ENCODE results near the gene BCO1.
"Not testable (repeated sequence)": the region's sequence is repeated elsewhere in the genome, so short reads cannot be mapped to it uniquely, and the experiment has no call there.

The BCO1 gene, protein sequence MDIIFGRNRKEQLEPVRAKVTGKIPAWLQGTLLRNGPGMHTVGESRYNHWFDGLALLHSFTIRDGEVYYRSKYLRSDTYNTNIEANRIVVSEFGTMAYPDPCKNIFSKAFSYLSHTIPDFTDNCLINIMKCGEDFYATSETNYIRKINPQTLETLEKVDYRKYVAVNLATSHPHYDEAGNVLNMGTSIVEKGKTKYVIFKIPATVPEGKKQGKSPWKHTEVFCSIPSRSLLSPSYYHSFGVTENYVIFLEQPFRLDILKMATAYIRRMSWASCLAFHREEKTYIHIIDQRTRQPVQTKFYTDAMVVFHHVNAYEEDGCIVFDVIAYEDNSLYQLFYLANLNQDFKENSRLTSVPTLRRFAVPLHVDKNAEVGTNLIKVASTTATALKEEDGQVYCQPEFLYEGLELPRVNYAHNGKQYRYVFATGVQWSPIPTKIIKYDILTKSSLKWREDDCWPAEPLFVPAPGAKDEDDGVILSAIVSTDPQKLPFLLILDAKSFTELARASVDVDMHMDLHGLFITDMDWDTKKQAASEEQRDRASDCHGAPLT

DNA sequence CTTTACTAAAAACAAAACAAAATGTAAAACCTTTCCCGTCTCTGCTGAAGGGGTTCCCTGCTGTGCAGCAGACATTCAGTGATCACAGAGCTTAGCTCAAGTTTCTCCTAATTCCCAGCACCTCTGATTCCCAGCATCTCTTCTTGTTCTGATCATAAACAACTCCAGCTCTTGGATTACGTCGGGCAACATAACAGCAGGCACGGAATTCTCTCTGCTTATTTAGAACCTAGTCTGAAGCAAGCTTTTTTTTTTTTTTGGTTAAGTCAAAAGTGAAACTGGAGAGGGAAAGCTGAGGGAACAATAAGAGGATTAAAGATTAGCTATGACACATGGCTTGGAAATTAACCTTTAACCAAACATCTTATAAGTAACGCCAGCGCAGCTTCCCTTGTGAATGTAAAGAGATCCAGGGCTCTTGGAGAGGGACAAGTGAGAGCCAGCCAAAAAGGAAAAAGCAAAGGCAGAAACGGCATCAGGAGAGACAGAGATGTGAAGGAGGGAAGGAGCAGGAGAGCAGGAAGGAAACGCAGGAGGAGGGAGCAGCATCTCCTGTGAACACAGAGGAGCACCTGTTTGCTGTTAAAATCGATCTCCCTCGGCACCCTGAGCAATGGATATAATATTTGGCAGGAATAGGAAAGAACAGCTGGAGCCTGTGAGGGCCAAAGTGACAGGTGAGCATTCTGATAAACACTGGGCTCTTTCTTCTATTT is at the start of gene BCO1:
TSS of gene BCO1 (plus strand) at position 394 of the 716 bp plus-strand sequence. CDS start at position 614, 220 bp downstream.
- no peak for DNase-seq (ENCODE audit: low spot score)

DNA sequence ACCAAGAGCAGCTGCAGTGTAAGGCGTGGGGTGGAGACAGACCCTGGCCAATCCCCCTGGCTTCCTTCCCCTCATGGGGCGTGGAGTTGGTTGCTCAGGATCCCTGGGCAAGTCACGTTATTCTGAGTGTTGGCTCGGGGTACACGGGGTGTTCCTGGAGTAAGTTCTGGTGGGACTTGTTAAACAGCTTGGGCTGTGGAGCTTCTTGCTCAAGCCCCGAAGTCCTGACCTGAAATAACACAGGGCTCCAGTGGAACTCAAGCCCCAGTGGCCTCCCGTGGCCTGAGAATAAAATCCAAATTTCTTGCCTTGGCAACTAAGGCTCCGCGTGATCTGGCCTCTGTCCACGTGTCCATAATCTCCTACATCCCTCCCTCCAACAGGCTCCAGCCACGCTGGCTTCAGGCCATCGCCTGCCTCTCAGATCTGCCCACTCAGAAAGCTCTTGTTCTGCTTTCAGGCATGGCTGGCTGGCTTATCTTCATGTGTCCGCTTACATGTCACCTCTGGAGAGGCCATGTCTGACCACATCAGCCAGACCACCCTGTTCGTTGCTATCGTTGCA is 49.3 kb upstream of the BCO1 start:
- DNase-seq (ENCODE audit: low spot score): no peak

DNA sequence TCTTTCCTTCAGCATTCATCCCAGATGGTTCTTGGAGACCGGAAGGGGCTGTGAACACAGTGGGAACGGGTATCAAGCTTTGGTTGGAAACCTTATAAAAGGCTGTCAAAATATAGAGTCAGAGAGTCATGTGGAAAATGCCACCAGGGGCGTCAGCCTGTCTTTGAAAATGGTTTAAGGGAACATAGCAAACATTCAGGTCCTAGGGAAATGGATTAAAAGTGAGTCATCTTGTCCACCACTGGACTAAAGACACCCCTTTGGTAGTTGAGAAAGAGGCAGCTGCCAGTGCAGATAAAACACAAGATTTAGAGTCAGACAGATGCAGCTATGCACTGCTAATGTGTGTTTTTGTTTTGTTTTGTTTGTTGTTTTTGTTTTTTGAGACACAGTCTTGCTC is 47.8 kb upstream of the BCO1 start:
- no peak for DNase-seq (ENCODE audit: low spot score)

DNA sequence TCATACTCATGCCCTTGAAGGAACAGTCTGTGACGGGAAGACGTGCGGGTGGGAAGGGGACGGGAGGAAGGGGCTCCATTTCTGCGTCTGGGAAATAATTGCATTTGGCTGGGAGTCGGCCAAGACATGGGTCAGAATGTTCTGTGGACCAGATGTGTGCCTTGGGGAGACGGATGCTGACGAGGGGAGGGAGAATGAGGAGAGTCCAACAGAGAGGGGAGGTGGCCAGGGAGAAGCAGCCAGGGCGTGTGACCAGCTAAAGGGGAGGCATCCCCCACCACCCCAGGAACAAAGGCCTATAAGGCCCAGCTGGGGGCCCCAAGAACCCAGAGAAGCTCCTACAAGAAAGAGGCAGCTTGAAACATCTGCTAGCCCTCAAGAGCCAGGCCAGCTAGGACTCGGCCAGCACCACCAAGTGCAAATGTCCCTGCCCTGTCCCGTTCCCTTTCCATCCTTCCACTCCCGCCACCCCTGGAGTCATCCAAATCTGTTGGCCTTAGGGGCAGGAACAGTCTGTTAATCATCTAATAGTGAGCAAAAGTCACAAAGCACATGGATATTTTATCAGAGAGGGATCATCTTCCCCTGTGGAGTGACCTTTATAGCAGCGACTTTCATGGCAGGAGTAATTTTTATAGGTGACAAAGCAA is 42.5 kb upstream of the BCO1 start:
- DNase-seq (ENCODE audit: low spot score): no peak

DNA sequence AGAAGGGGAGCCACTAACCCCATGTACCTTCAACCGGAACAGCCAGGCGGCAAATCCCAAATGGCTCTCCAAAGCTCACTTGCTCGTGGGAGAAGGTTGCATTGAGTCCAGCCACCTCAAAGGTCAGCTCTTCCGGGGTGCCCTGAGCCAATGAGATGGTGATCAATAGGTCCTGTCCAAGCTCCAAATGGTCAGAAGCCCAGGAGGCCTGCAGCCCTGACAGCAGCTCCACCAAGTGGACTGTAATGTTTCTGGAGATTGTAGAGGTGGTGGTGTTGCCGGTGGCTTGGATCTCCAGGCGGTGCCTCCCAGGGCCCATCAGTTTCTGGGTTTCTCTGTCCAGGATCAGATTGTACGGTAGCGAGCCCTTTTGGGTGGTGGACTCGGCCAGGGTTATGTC is 39.9 kb upstream of the BCO1 start:
- DNase-seq (ENCODE audit: low spot score): no peak

DNA sequence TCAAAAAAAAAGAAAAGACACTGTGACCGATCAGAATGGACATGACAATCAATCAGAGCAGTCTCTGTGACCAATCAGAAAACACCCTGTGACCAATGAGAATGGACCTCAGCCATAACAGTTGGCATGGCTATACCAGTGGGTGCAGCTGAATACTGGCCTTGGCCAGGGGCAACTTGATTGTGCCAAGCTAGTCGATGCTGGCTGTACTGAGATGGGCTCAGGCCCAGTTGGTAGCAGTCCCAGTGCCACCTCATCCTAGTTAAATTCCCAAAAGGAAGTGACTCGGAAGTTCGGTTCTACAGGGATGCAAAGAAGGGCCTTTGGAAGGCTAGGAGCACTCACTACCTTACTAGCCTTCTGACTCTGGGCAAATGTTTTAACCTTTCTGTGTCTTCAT is 37.2 kb upstream of the BCO1 start:
- DNase-seq (ENCODE audit: low spot score): no peak

DNA sequence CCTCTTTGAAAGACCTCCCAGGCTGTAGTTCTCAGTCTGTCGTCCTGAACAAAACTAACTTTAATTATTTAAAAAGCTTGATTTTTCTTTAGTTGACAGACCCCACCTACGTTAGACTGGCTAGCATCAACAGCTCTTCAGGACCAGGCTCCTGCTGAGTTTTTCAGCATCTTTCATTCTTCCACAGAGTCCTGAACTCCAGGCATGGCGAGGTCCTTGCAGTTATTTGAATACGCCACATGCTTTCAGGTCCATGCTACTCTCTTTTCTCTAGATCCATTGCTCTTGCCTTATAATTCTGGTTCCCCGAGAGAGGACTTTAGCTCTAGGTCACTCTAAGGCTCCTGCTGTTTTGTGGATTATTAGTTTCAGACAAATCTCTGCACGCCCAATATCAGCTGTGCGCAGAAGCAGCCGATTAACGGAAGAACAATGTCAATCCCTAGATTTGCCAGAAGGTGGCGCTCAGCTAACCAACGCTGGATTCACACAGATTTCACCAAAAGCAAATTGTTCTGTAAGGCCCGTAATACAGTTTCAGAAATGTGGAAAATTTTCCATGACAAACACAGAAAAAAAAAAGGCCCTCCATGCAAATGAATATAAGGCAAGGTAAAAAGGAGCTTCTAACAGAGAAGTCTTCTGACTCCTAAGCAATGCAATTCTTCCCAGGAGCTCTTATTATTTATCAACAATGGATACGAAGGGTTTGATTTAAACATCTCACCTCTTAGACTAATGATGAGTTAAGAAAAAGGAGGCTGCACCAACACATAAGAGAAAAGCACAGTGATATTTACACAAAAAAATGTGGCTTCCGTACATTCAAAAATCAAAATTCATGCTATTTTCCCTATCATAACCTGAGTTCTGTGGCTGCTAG is 33.5 kb upstream of the BCO1 start:
- DNase-seq (ENCODE audit: low spot score): peak; percentile 31

DNA sequence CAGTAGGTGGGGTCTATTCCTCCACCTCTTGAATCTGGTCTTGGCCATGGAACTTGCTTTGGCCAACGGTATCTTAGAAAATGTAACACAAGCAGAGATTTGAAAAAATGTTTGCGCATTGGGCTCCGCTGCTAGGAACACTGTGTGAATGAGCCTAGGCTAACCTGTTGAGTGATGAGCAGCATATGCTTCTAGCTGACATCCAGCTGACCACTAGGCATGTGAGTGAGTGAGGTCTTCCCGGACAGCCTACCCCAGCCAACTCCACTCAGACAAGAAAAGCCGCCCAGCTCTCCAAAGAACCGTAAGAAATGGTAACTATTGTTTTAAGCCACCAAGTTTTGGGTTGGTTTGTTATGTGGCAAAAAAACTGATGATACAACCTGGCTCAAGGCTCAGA is 31.4 kb upstream of the BCO1 start:
- DNase-seq (ENCODE audit: low spot score): no peak

DNA sequence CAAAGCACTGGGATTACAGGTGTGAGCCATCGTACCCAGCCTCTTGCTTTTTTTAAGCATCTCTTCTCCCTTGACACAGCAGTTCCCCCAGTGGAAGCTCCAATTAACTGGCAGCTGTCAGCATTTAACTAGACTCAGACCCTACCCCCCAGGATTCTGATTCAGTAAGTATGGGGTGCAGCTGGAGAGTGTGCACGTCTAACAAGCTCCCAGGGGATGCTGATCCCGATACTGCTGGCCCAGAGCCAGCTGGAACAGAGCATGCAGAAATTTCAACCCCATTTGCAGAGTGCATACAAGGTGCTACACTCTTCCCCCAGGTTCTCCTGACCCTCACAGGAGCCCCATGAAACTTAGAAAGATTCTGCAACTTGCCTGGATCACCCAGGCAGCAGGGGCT is 27.7 kb upstream of the BCO1 start:
- DNase-seq (ENCODE audit: low spot score): no peak

DNA sequence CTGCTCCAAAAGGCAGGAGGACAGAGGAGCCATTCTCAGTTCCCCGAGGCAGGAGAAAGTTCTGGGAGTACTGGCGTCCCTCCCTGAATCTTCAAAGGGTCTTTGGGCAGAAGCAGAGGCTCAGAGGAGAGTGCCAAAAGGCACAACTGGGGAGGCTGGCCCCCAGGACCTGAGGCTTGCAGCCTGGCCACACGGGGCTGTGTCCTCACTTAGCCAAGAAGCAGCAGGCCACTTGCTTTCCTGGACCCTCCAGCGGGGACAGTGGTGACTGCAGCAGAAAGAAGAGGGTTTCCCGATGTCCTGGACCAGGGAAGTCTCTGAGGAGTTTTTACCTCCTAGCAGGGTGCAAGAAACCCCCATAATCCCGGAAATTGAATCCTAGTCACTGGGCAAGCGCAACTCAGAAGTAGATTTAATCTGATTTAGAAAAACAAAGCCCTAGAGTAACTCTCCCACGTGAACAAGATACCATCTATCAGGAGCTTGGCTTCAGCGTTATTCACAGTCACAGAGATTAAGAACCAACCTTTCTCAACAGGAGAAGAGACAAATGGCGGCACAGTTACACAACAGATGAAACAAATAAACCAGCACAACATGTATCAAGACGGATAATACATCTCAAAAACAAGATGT is 25.5 kb upstream of the BCO1 start:
- no peak for DNase-seq (ENCODE audit: low spot score)

DNA sequence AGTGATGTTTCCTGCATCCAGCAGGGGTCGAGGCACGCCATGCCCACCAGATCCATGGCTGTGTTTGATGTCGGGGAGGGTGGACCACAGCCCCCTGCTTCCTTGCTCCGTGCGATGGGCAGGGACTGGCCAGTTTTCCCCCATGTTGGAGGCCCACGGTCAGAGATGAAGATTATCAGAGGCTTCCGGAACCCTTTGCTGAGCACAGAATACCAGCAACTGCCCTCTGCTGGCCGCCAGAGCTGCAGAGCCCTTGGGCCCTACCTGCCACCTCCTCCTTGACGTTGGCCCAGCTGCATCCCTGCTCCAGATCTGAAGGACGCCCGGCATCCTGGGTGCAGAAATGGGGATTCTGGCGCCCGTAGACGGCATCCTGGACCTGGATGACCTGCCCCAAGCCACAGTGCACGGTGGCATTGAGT is 23.7 kb upstream of the BCO1 start:
- no peak for DNase-seq (ENCODE audit: low spot score)

DNA sequence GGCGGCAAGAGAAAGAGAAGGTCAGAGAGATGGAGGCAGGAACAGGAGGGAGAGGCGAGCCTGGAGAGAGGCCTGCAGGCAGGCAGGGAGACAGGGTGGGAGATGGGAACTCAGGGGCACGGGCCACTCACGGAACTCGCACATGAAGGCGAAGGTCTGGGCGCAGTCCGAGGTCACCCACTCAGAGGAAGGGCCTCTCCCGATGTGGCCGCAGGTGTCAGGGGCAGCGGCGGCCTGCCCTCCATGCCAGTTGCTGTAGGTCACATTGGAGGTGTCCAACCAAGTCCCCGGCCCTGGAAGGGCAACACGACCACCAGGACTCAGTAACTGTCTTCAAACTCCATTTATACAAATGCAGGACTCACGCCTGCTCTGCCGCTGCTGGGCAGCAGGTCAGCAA is 22.4 kb upstream of the BCO1 start:
- no peak for DNase-seq (ENCODE audit: low spot score)

DNA sequence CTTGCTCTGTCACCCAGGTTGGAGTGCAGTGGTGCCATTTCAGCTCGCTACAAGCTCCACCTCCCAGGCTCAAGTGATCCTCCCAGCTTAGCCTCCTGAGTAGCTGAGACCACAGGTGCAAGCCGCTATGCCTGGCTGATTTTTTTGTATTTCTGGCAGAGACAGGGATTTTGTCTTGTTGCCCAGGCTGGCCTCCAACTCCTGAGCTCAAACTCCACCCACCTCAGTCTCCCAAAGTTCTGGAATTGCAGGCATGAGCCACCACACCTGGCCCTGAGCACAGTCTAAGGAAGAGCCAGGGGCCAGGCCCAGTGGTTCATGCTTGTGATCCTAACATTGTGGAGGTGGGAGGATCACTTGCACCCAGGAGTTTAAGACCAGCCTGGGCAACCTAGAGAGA is 21.8 kb upstream of the BCO1 start:
- DNase-seq (ENCODE audit: low spot score): no peak

DNA sequence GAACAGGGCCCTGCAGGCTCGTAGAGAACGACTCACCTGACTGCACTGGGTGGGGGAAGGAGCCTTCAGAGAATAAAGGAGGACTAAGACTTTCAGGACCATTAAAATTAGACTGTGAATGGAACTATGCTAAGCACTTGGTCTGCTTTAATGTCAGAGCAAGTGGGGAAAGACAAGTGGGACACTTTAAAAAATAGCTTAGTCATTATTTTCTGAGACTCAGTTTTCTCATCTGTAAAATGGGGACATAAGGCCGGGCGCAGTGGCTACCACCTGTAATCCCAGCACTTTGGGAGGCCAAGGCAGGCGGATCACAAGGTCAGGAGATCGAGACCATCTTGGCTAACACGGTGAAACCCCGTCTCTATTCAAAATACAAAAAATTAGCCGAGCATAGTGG is 19.3 kb upstream of the BCO1 start:
- DNase-seq (ENCODE audit: low spot score): no peak

DNA sequence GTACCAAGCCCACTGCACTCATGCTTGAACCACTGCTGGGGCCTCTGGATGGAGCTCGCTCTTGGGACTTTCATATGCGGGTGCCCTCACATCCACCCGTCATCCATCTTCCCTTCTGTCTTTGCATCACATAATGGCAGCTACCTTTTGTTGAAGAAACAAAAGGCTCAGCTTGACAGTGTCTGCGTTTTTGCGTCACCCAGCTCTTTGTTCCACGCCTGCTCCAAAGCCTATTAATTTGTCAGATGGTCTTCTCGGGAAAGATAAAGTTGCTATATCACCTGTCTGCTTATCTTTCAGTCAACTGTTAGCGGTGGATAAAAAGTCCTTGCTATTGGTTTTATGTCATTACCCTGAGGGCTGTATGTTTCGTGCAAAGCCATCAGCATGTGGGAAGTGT is 18.1 kb upstream of the BCO1 start:
- DNase-seq (ENCODE audit: low spot score): no peak

DNA sequence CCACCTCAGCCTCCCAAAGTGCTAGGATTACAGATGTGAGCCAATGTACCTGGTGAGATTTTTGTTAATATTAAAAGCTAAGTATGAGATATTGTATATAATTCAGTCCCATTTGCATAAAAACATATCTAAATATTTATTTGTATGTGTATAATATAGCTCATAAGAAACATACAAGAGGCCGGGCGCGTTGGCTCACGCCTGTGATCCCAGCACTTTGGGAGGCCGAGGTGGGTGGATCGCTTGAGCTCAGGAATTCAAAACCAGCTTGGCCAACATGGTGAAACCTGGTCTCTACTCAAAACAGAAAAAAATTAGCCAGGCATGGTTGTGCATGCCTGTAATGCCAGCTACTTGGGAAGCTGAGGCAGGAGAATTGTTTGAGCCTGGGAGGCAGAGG is 16.8 kb upstream of the BCO1 start:
- no peak for DNase-seq (ENCODE audit: low spot score)

DNA sequence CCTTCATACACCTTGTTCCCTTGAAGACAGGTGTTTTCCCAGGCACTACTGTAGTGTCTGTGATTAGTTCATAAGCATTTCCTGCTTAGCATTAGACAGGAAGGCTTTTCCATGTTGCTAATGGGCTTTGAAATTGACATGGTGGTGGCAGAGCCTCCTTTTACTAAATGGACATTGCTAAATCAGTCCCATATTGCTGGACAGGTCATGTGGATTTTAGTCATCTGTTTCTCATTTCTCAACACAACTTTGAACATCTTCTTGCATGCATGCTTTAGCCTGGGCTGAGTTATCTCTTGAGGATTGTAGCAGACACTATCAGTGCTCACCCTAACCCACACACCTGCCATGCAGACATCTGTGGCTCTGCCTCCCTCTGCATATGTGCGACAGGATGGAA is 13.7 kb upstream of the BCO1 start:
- no peak for DNase-seq (ENCODE audit: low spot score)

DNA sequence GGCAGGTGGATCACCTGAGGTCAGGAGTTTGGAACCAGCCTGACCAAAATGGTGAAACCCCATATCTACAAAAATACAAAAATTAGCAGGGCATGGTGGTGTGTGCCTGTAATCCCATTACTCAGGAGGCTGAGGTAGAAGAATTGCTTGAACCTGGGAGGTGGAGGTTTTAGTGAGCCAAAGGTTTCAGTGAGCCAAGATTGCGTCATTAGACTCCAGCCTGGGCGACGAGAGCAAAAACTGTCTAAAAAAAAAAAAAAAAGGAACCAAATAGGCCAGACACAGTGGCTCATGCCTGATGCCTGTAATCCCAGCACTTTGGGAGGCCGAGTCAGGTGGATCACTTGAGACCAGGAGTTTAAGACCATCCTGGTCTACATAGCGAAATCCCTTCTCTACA is 12.8 kb upstream of the BCO1 start:
- DNase-seq (ENCODE audit: low spot score): not testable (repeated sequence)

DNA sequence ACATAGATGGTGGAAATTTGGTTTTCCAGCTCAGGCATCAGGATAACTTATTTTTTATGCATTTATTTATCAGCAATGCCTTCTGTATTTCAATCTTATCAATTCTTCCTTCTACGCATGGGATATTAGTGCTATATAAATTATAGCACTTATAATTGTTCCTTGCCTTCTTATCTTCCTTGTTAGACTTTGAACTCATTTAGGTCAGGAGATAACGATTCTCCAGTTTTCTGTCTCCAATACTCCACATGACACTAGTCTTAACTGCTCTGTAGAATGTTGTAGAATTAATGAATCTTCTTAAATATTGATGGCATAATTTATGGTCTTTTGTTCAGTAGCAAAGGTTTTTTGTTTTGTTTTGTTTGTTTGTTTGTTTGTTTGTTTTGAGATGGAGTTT is 10.7 kb upstream of the BCO1 start:
- no peak for DNase-seq (ENCODE audit: low spot score)

DNA sequence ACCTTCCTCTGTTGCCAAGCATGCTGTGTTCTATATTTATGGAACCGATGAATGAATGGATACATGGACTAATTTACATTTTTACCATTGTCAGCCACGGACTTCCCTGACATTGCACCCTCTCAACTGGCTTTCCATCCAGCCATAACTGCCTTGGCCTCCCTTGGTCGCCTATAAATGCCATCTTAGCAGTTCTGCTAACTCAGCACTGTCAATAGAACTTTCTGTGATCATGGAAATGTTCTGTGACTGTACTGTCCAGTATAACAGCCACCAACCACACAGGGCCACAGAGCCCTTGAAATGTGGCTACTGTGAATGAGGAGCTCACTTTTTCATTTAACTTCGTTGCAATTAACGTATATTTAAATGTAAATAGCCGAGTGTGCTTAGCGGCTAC is 8.7 kb upstream of the BCO1 start:
- DNase-seq (ENCODE audit: low spot score): no peak

DNA sequence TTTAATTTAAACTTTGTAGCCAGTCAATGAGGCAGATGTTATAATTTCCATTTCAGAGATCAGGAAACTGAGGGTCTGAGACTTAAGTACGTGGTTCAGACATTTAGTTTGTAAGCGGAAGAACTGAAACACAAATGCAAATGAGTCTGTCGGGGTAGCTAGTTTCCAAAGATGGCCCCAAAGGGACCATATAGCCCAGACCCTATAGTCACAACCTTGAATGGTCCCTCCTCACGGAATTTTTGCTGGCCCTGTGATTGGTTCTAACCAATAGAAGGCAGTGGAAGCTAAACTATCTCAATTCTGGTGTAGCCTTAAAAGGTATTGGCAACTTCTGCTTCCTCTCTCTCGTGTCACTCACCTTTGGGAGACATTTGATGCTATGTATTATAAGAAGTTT is 7.5 kb upstream of the BCO1 start:
- DNase-seq (ENCODE audit: low spot score): no peak
